ENCODE results near the gene APOB.

Gene APOB

DNA sequence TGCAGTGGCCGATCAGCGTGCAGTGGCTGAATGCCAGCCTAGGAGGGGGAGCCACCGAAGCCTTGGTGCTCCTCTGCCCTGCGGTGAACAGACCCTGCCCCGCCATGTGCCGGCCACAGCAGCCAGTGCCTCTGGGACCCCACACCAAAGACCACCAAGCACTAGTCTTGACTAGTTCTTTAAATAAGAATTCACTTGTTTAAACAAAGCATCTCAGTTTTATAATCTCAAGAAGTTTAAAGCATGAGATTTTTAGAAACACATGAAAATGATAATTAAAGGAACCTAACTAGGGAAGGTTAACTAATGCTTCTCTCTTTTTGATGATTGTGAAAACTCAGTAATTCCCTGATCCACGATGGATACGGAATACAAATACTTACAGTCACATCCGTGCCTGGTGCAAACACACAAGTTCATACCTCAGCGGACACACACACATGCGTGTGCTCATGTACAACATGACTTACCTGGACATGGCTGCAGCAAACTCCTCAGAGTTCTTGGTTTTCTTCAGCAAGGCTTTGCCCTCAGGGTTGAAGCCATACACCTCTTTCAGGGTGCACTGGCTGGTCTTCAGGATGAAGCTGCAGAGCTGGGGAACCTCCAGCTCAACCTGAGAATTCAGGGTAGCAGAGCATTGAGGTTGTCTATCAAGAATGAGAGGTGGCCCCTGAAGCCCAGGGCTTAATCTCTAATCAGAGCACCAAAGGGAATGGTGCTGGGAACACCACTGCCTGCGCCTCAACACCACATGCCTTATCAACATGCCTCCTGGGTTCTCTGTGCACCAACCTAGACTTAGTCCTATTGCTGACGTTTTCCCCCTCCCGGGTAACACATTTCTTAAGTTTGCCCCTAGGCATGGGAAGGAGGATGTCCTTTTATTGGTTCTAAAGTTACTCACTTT is 3.1 kb downstream of the APOB start:
- H3K4me2 ChIP-seq (ENCODE audit: low read length, poor library complexity, severe bottlenecking), result no peak overlapping the region
- H2BK12ac ChIP-seq (ENCODE audit: low read length in 2 of 2), result no peak overlapping the region
- H2BK5ac ChIP-seq (ENCODE audit: low read depth, low read length, poor library complexity, severe bottlenecking), result no peak overlapping the region
- no peak overlapping the region for H3K4me3 ChIP-seq (ENCODE audit: insufficient read depth in 1 of 2, low read depth in 1 of 2, low read length in 2 of 2)
- H2BK15ac ChIP-seq (ENCODE audit: low read depth, poor library complexity, severe bottlenecking), result no peak overlapping the region
- no peak overlapping the region for H3K14ac ChIP-seq (ENCODE audit: low read length in 2 of 2)
- H3K27me3 ChIP-seq (ENCODE audit: control insufficient read depth in 1 of 2, insufficient read depth in 1 of 2, low read length in 2 of 2), result peaks cover 27 to 56% of the 10 kb centered on the region in 2 experiments
- H3K23ac ChIP-seq (ENCODE audit: low read length in 2 of 2), result no peak overlapping the region
- H3K4me1 ChIP-seq (ENCODE audit: control insufficient read depth, insufficient read depth, low read depth, low read length), result peaks cover 4% of the 10 kb centered on the region
- no peak for DNase-seq
- H3K9ac ChIP-seq (ENCODE audit: low read length), result no peak overlapping the region
- no peaks in the 10 kb centered on the region for H3K36me3 ChIP-seq (ENCODE audit: control insufficient read depth in 1 of 2, insufficient read depth in 2 of 2, low read depth in 1 of 2, low read length in 2 of 2)
- H3K4ac ChIP-seq (ENCODE audit: low read depth in 1 of 2, low read length in 2 of 2), result no peak overlapping the region
- H4K91ac ChIP-seq (ENCODE audit: low read length), result no peak overlapping the region
- H3K27ac ChIP-seq (ENCODE audit: low read length, poor library complexity, severe bottlenecking), result no peak overlapping the region
- H4K8ac ChIP-seq (ENCODE audit: low read length), result no peak overlapping the region
- H3K18ac ChIP-seq (ENCODE audit: low read depth in 1 of 2, low read length in 2 of 2), result no peak overlapping the region
- H2AFZ ChIP-seq (ENCODE audit: low read depth, low read length), result no peak overlapping the region
- 89% methylated on average over 12 of the region's 14 CpGs for WGBS
- no peaks in the 10 kb centered on the region for H3K9me3 ChIP-seq (ENCODE audit: control insufficient read depth, low read length)
- H2BK120ac ChIP-seq (ENCODE audit: low read depth, low read length), result no peak overlapping the region
- H2AK5ac ChIP-seq (ENCODE audit: low read length, severe bottlenecking), result no peak overlapping the region
- no peaks in the 10 kb centered on the region for H3K79me1 ChIP-seq (replicated peaks; ENCODE audit: low read length, poor library complexity, severe bottlenecking)

GRCh38 chr2:21039979-21040467 is 3.9 kb downstream of the APOB start:
- no peak overlapping the region for H3K23ac ChIP-seq (ENCODE audit: low read length in 2 of 2)
- no peak overlapping the region for H2BK15ac ChIP-seq (ENCODE audit: low read depth, poor library complexity, severe bottlenecking)
- 81% methylated on average over 10 of the region's 10 CpGs for WGBS
- H2BK5ac ChIP-seq (ENCODE audit: low read depth, low read length, poor library complexity, severe bottlenecking), result no peak overlapping the region
- H3K4me2 ChIP-seq (ENCODE audit: low read length, poor library complexity, severe bottlenecking), result no peak overlapping the region
- no peaks in the 10 kb centered on the region for H3K79me1 ChIP-seq (replicated peaks; ENCODE audit: low read length, poor library complexity, severe bottlenecking)
- H3K4me3 ChIP-seq (ENCODE audit: insufficient read depth in 1 of 2, low read depth in 1 of 2, low read length in 2 of 2), result no peak overlapping the region
- no peaks in the 10 kb centered on the region for H3K36me3 ChIP-seq (ENCODE audit: control insufficient read depth in 1 of 2, insufficient read depth in 2 of 2, low read depth in 1 of 2, low read length in 2 of 2)
- no peak overlapping the region for H2AFZ ChIP-seq (ENCODE audit: low read depth, low read length)
- no peak overlapping the region for H3K9ac ChIP-seq (ENCODE audit: low read length)
- no peak overlapping the region for H2BK12ac ChIP-seq (ENCODE audit: low read length in 2 of 2)
- H3K4ac ChIP-seq (ENCODE audit: low read depth in 1 of 2, low read length in 2 of 2), result no peak overlapping the region
- peaks cover 4% of the 10 kb centered on the region for H3K4me1 ChIP-seq (ENCODE audit: control insufficient read depth, insufficient read depth, low read depth, low read length)
- H3K27ac ChIP-seq (ENCODE audit: low read length, poor library complexity, severe bottlenecking), result no peak overlapping the region
- no peak overlapping the region for H3K18ac ChIP-seq (ENCODE audit: low read depth in 1 of 2, low read length in 2 of 2)
- no peak overlapping the region for H2BK120ac ChIP-seq (ENCODE audit: low read depth, low read length)
- no peak overlapping the region for H2AK5ac ChIP-seq (ENCODE audit: low read length, severe bottlenecking)
- H3K27me3 ChIP-seq (ENCODE audit: control insufficient read depth in 1 of 2, insufficient read depth in 1 of 2, low read length in 2 of 2), result peaks cover 20 to 51% of the 10 kb centered on the region in 2 experiments
- no peak overlapping the region for H4K8ac ChIP-seq (ENCODE audit: low read length)
- no peak overlapping the region for H4K91ac ChIP-seq (ENCODE audit: low read length)
- no peak for DNase-seq
- H3K14ac ChIP-seq (ENCODE audit: low read length in 2 of 2), result no peak overlapping the region
- no peaks in the 10 kb centered on the region for H3K9me3 ChIP-seq (ENCODE audit: control insufficient read depth, low read length)

DNA sequence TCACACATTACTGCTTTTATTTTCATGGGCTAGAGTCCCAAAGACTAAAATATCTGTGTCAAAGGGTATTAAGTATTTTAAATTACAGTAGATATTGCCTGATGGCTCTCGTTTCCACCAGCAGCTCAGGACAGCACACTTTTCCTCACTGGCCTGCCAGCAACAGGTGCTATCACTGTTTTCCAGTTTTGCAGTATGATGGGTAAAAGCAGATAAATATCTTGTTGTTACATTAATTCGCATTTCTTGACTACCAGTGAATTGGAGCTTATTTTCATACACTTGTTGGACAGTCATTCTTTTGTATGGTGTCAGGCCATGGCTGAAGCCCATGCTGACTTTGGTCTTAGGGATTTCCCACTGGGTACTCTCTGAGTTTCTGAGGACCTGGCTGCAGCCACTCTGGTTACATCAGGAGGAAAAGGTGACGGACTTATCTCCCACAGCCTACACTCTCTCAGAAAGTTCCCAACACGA is 4.8 kb downstream of the APOB start:
- peaks cover 11 to 42% of the 10 kb centered on the region in 2 experiments for H3K27me3 ChIP-seq (ENCODE audit: control insufficient read depth in 1 of 2, insufficient read depth in 1 of 2, low read length in 2 of 2)
- no peak overlapping the region for H3K23ac ChIP-seq (ENCODE audit: low read length in 2 of 2)
- no peak overlapping the region for H3K4ac ChIP-seq (ENCODE audit: low read depth in 1 of 2, low read length in 2 of 2)
- H3K14ac ChIP-seq (ENCODE audit: low read length in 2 of 2), result no peak overlapping the region
- no peak overlapping the region for H2AFZ ChIP-seq (ENCODE audit: low read depth, low read length)
- no peak overlapping the region for H3K9ac ChIP-seq (ENCODE audit: low read length)
- H4K91ac ChIP-seq (ENCODE audit: low read length), result no peak overlapping the region
- no peak overlapping the region for H3K18ac ChIP-seq (ENCODE audit: low read depth in 1 of 2, low read length in 2 of 2)
- H3K4me2 ChIP-seq (ENCODE audit: low read length, poor library complexity, severe bottlenecking), result no peak overlapping the region
- H3K9me3 ChIP-seq (ENCODE audit: control insufficient read depth, low read length), result no peaks in the 10 kb centered on the region
- no peak overlapping the region for H4K8ac ChIP-seq (ENCODE audit: low read length)
- H3K4me3 ChIP-seq (ENCODE audit: insufficient read depth in 1 of 2, low read depth in 1 of 2, low read length in 2 of 2), result no peak overlapping the region
- no peaks in the 10 kb centered on the region for H3K36me3 ChIP-seq (ENCODE audit: control insufficient read depth in 1 of 2, insufficient read depth in 2 of 2, low read depth in 1 of 2, low read length in 2 of 2)
- no peak overlapping the region for H2BK15ac ChIP-seq (ENCODE audit: low read depth, poor library complexity, severe bottlenecking)
- no peaks in the 10 kb centered on the region for H3K79me1 ChIP-seq (replicated peaks; ENCODE audit: low read length, poor library complexity, severe bottlenecking)
- H2BK5ac ChIP-seq (ENCODE audit: low read depth, low read length, poor library complexity, severe bottlenecking), result no peak overlapping the region
- H3K27ac ChIP-seq (ENCODE audit: low read length, poor library complexity, severe bottlenecking), result no peak overlapping the region
- H2BK12ac ChIP-seq (ENCODE audit: low read length in 2 of 2), result no peak overlapping the region
- 70% methylated on average over 2 of the region's 4 CpGs for WGBS
- no peak for DNase-seq
- no peak overlapping the region for H2BK120ac ChIP-seq (ENCODE audit: low read depth, low read length)
- no peak overlapping the region for H2AK5ac ChIP-seq (ENCODE audit: low read length, severe bottlenecking)
- H3K4me1 ChIP-seq (ENCODE audit: control insufficient read depth, insufficient read depth, low read depth, low read length), result peaks cover 4% of the 10 kb centered on the region

GRCh38 chr2:21038403-21039073 is 5.3 kb downstream of the APOB start:
- WGBS, result 84% methylated on average over 3 of the region's 4 CpGs
- no peak overlapping the region for H3K4me2 ChIP-seq (ENCODE audit: low read length, poor library complexity, severe bottlenecking)
- H3K14ac ChIP-seq (ENCODE audit: low read length in 2 of 2), result no peak overlapping the region
- H4K91ac ChIP-seq (ENCODE audit: low read length), result no peak overlapping the region
- no peak overlapping the region for H3K9ac ChIP-seq (ENCODE audit: low read length)
- H2BK120ac ChIP-seq (ENCODE audit: low read depth, low read length), result no peak overlapping the region
- no peaks in the 10 kb centered on the region for H3K9me3 ChIP-seq (ENCODE audit: control insufficient read depth, low read length)
- H3K79me1 ChIP-seq (replicated peaks; ENCODE audit: low read length, poor library complexity, severe bottlenecking), result no peaks in the 10 kb centered on the region
- peaks cover 9 to 38% of the 10 kb centered on the region in 2 experiments for H3K27me3 ChIP-seq (ENCODE audit: control insufficient read depth in 1 of 2, insufficient read depth in 1 of 2, low read length in 2 of 2)
- H3K23ac ChIP-seq (ENCODE audit: low read length in 2 of 2), result no peak overlapping the region
- no peak overlapping the region for H2AFZ ChIP-seq (ENCODE audit: low read depth, low read length)
- no peaks in the 10 kb centered on the region for H3K36me3 ChIP-seq (ENCODE audit: control insufficient read depth in 1 of 2, insufficient read depth in 2 of 2, low read depth in 1 of 2, low read length in 2 of 2)
- H2BK12ac ChIP-seq (ENCODE audit: low read length in 2 of 2), result no peak overlapping the region
- H2BK5ac ChIP-seq (ENCODE audit: low read depth, low read length, poor library complexity, severe bottlenecking), result no peak overlapping the region
- H3K4ac ChIP-seq (ENCODE audit: low read depth in 1 of 2, low read length in 2 of 2), result no peak overlapping the region
- no peak overlapping the region for H3K4me3 ChIP-seq (ENCODE audit: insufficient read depth in 1 of 2, low read depth in 1 of 2, low read length in 2 of 2)
- no peak for DNase-seq
- H2AK5ac ChIP-seq (ENCODE audit: low read length, severe bottlenecking), result no peak overlapping the region
- H3K27ac ChIP-seq (ENCODE audit: low read length, poor library complexity, severe bottlenecking), result no peak overlapping the region
- no peak overlapping the region for H3K18ac ChIP-seq (ENCODE audit: low read depth in 1 of 2, low read length in 2 of 2)
- H2BK15ac ChIP-seq (ENCODE audit: low read depth, poor library complexity, severe bottlenecking), result no peak overlapping the region
- H3K4me1 ChIP-seq (ENCODE audit: control insufficient read depth, insufficient read depth, low read depth, low read length), result peaks cover 1% of the 10 kb centered on the region
- H4K8ac ChIP-seq (ENCODE audit: low read length), result no peak overlapping the region
